ENCODE results near the gene RPS6KL1.

DNA sequence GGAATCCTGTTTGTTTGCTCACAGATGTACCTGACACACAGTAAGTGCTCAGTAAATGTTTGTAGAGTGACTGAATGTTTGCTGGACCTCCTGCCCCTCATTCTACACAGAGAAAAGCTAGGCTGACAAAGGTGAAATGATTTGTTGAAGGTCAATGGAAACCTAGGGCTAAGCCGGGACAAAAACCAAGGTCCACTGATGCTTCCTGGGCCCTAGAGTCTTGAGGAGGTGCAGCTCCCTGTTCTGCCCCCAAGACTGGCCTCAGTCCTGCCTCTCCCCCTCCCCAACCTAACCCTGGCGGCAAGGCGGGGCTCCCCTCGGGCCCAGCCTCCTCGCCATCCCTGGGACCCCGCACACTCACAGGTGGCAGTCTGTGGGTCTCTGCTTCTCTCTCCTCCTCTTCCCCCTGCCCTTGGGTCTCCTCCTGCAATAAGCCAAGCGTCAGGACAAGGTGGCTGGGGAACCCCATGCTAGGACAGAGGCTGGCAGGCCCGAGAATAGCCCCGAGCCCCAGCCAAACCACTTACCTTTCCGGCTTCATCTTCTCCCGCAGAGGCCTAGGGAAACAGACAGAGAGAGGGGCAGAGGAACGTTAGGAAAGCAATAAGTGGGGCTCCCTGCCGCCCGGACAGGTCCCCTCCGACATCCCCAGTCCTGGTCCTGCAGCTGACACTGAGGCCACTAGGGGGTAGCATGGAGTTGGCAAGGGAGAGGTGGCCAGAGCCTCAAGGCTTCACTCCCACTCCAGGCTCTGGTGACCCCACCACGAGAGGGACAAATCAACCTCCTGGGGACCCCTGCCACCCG lies 23.0 kb upstream of the RPS6KL1 start:
- TF ChIP-seq TAF1 (IDR thresholded peaks at IDR 0.05; ENCODE audit: low read depth, low read length) (no peak), POLR2AphosphoS5 (IDR thresholded peaks at IDR 0.05; ENCODE audit: low read depth, low read length) (no peak), POLR2A (IDR thresholded peaks at IDR 0.05; ENCODE audit: low read depth, low read length) (peak; percentile 57), SPI1 (IDR thresholded peaks at IDR 0.05; ENCODE audit: low read depth, low read length) (no peak)

All from GM12891 (cell line).